ENCODE measurements around the gene C1QTNF8.

The C1QTNF8 gene

GRCh38 chr16:1079341-1079740, 16.7 kb downstream of the C1QTNF8 start:
- no peak for DNase-seq (ENCODE audit: low spot score)
- in situ Hi-C loops (cut with MboI; ENCODE audit: low pct_unique_long_range_greater_than_20kb, low sequenced_read_pairs, unreplicated experiment) = no loop called here
- TF ChIP-seq CTCF (IDR thresholded peaks at IDR 0.05; ENCODE audit: extremely low read depth, insufficient read depth, missing control alignments) = no peak

GRCh38 chr16:1078579-1079021, 17.4 kb downstream of the C1QTNF8 start:
- in situ Hi-C loops (cut with MboI; ENCODE audit: low pct_unique_long_range_greater_than_20kb, low sequenced_read_pairs, unreplicated experiment) = no loop called here
- DNase-seq (ENCODE audit: low spot score) = no peak
- TF ChIP-seq CTCF (IDR thresholded peaks at IDR 0.05; ENCODE audit: extremely low read depth, insufficient read depth, missing control alignments) = no peak

- in situ Hi-C loops (cut with MboI; ENCODE audit: low pct_unique_long_range_greater_than_20kb, low sequenced_read_pairs, unreplicated experiment) = no loop called here
- no peak for TF ChIP-seq CTCF (IDR thresholded peaks at IDR 0.05; ENCODE audit: extremely low read depth, insufficient read depth, missing control alignments)
- no peak for DNase-seq (ENCODE audit: low spot score)
These were observed 18.0 kb downstream of the C1QTNF8 start for GRCh38 chr16:1077877-1078578.

- no peak for TF ChIP-seq CTCF (IDR thresholded peaks at IDR 0.05; ENCODE audit: extremely low read depth, insufficient read depth, missing control alignments)
- no peak for DNase-seq (ENCODE audit: low spot score)
- in situ Hi-C loops (cut with MboI; ENCODE audit: low pct_unique_long_range_greater_than_20kb, low sequenced_read_pairs, unreplicated experiment) = no loop called here
These were observed 19.1 kb downstream of the C1QTNF8 start for GRCh38 chr16:1076801-1077576.

- in situ Hi-C loops (cut with MboI; ENCODE audit: low pct_unique_long_range_greater_than_20kb, low sequenced_read_pairs, unreplicated experiment) = no loop called here
- DNase-seq (ENCODE audit: low spot score) = no peak
- no peak for TF ChIP-seq CTCF (IDR thresholded peaks at IDR 0.05; ENCODE audit: extremely low read depth, insufficient read depth, missing control alignments)
These were observed 20.5 kb downstream of the C1QTNF8 start for GRCh38 chr16:1075546-1075945.

GRCh38 chr16:1074379-1074649, 21.7 kb downstream of the C1QTNF8 start:
- in situ Hi-C loops (cut with MboI; ENCODE audit: low pct_unique_long_range_greater_than_20kb, low sequenced_read_pairs, unreplicated experiment) = no loop called here
- DNase-seq (ENCODE audit: low spot score) = no peak
- no peak for TF ChIP-seq CTCF (IDR thresholded peaks at IDR 0.05; ENCODE audit: extremely low read depth, insufficient read depth, missing control alignments)
